Measurements from ENCODE around the gene PADI6. TPM values are rescaled to one million over a fixed set of nuclear protein-coding genes. Genes with fewer than 3 reads are reported as not detected.
"Not testable (repeated sequence)": the region's sequence is repeated elsewhere in the genome, so short reads cannot be mapped to it uniquely, and the experiment has no call there.

PADI6 gene
- polyA plus RNA-seq, 1 donor, result not detected

DNA sequence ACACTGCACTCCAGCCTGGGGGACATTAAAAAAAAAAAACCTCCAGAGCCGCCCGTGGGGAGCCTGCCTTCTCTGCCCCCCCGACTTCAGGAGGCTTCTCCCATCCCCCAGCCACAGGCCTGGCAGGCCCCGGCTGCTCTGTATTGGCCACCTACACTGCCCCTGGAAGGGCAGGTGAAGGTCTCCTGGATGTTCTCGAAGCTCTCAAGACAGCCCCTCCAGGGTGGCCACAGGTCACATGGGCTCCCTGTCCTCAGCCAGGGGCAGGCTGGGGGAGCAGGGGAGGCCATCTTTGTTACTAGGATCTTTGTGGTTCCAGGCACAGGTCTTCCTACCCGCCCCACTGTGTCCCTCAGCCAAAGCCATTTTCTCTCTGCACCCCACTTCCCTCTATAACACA lies 32.8 kb downstream of the PADI6 start:
- no peak for DNase-seq

DNA sequence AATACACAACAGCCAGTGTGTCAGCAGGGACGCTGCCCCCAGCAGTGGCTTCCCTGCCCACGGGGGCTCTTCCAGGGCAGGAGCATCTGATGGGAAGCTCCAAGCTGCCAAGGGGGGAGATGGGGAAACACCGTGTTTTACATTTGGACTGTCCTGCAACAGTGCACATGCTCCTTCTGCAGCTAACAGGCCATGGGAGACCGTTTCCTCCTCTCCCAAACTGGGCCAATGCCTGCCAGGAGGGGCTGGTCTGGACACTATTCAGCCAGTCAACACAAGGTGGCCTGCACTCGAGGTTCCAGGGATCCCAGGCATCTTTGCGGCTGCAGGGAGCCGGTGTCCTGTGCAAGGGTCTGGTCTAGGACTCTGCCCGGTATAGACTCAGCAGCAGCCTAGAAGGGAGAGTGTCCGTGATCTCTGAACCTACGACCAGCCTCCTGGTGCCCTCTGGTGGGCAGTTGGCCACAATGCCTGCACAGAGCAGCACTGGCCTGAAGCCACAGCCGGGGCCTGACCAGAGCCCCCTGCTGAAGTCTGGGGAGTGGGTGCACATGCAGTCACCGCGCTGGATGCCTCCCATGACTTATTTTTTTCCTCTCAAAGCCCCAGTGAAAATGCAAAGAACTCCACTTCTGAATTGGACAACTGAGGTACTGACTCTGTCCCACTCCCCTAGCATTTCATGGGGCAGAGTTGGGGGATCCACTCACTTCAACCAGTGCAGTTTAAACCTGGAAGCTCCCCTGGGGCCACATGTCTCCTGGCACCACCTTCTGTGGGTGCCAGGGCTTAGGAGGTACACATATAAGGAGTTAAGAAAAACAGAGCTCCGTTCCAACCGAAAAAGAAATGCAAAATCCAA lies 34.1 kb downstream of the PADI6 start:
- DNase-seq, result peak; percentile 57

DNA sequence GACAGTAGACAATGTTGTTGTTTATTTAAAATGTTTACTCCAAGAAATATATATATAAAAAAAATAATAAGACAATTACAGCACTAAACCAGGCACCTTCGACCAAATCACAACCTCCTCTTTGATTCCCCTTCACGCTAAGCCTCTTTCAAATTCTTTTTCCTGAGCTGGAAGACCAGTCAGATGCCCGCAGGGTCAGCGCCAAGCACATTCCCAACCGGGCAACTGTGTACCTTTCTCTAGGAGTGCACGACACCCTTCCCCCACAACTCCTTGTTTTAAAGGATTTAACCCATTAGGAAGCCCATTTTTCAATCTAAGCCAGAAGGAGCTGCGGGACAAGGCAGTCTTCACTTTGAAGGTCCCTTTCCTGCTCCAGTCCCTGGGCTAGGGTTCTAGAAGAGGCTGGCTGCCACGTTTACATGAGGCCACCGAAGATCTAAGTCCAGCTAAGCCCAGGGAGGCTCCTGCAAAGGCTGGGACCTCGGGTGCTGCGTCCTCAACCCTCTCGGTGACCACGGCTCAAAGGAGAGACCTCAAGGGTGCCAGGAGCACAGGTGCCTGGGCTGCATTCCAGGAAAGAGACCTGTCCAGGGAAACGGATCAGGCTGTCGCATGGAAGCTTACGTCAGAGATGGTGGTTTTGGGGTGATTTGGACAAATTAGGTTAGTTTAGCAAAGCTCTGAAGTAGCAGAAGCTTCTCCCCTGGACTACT lies 34.9 kb downstream of the PADI6 start:
- DNase-seq, result not testable (repeated sequence)

DNA sequence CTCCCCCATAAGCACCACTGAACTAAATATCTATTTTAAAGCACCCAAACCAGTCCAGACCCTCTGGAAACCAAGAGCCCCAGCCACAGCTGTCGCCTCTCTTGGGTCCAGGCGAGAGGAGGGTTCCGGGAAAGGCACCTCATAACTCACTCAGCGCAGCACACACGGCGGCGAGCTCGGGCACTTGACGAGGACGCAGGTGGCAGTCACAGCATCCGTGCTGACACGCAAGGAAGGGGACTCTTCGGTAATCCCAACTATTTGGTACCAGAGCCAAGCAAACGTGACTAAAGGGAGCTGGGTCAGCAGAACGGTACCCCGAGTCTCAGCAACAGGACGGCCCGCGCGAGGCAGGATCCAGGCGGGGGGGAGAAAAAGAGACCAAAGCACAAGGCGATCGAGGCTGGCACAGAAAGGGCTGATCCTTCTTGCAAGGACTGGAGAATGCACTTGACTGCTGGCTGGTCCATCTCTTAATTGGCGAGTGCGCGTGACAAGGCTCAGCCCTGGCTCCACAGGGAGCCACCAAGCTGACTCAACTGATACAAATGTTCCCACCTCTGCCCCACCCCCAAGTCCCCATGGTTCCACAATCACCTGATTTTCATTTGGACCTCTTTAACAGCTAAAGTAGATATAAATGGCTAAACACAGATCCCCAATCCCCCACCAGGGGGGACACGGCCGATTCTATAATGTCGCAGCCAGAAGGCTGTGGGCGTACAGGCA lies 36.0 kb downstream of the PADI6 start:
- DNase-seq, result not testable (repeated sequence)

DNA sequence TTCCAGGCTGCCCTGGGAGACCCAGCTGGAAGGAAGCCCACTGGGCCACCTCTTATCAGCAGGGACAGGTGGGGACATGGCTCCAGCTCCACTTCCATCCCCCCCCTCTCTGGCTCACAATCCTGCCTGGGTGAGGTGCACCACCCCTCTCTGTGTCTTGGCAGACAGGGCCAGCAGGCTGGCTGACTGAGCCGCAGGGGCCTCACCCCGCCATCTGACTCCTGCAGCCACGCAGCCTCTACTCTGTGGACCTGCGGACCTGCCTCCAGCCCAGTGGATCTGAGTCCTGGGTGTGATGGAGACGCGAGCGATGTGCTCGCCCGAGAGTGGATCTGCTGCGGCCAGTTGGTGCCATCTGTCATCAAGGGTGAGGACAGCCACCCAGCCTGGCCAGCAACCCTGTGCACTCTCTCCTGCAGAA lies 37.4 kb downstream of the PADI6 start:
- no peak for DNase-seq

DNA sequence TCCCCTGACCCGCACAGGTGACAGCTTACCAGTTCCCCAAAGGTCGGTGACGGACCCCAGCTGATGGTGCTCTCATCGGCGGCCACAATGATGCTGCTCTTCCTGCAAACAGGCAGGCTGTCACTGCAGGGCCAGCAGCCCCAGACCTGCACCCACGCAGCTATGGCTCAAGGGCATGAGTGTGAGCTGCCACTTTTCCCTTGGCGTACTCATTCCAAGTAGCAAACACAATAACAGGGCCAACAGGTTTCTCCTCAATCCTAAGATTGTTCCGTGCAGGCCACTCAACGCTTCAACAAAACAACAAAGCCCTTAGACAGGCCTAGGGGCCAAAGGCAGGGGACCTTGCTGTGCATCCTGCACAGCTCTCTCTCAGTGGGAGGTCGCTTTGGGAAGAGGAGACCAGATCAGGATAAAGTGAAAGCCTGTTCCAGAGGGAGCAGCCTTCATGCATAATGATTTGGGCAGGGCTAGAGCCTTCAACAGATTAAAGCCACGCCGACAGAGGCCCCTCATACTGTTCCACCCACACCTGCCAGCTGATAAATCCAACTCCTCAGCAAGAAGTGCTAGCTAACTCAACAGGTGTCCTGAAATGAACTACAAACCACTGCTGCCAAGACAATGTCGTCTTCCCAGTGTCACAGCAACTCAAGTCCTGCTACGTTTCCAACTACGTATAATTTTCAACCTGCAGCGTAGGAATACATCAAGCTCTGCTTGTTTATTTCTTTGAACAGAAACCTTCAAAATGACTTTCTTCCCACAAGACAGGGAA lies 40.3 kb downstream of the PADI6 start:
- no peak for DNase-seq

DNA sequence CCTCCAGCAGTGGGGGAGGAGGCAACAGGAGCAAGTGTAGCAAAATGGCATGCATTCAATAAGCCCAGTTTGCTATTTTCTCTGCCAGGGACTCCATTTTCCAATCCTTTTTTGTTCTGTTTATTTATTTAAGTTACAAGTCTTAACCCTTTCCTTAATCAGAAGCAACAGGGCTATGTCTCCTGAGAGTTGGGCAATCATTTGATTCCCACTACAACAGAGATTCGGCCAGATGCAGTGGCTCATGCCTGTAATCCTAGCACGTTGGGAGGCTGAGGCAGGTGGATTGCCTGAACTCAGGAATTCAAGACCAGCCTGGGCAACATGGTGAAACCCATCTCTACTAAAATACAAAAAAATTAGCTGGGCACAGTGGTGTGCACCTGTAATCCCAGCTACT lies 42.0 kb downstream of the PADI6 start:
- DNase-seq, result no peak

DNA sequence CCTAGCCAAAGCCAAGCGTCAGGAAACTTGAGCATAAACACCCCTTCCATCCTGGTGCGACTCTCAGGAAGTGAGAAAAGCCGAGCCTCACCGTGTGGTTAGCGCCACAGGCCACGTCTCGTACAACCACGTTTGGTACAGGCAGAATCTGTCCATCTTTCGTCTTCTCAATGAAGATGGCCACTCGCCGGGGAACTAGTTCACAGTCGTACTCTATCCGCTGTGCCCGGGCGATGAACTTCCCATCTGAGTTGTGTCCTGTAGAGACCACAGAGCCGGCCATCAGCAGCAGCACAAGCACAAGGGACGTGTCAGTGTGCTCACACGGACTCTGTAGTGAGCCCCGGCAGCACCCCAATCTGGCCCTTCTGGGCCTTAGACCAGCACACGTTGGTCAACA lies 44.4 kb downstream of the PADI6 start:
- DNase-seq, result no peak

DNA sequence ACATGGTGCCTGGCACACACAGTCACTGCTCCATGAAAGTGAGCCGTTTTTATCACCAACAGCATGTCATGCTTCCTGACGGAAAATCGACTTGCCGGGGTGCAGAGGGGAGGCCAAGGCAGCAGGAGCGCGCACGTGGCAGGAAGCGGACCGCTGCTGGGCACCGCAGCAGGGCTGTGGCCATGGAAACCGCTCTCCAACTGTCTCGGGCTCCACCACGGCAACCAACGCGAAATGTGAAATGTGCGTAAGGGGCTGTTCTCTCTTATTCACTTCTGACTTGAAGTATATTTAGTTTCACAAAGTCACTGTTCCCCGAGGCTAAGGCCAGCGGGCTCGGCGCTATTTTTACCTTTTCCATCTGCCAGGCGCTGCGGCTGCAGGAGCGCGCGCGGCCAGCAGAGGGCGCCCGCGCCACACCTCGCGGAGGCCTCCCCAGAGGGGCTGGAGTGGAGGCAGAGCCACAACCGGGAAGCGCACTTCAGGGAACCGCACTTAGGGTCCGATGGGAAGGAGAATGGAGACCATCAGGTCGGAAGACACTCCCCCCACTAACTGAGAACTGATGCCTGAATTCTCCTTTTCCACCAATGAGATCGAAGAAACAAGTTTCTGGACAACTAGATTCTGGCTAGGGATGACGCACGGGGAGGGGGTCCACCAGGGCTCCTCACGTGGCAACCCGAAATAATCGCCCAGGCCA lies 47.8 kb downstream of the PADI6 start:
- no peak for DNase-seq

DNA sequence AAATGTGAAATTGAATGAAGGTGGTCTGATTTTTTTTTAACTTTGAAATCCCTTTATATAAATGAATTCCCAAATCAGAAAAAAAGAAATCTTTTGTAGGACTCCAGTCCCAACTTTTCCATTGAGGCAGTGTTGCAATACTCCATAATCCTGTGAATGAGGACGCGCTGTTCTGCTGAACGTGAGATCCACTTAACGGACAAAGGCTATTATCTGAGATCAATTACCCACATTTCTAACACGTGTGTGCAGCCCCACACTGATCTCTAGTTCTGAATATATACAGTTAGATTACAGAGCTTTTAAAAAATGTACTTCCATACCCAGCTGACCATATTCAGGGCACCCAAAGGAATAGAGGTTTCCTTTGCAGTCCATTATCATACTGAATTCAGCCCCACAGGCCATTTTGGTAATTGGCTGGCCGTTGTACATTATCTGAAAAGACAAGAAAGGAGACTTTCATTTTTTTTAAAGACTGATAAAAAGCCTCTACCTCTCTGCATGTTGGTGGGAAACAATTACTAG lies 48.5 kb downstream of the PADI6 start:
- DNase-seq, result no peak

DNA sequence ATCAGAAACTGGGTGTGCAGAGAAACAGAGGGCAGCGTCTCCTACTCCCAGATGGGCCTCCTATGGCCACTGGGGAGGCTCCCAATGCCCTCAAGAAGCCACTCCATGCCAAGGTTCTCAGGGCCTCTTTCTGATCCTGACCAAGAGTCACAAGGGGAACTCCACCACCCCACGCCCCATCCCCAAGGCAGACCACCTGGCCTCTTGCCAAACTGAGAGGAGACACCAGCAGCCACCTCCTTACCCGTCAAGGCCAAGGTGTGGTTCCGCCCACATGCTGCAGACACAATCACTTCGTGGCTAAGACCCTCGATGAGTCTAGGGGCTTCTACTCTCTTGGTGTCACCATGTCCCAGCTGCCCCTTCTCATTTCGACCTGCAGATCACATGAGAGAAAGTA lies 50.5 kb downstream of the PADI6 start:
- no peak for DNase-seq

DNA sequence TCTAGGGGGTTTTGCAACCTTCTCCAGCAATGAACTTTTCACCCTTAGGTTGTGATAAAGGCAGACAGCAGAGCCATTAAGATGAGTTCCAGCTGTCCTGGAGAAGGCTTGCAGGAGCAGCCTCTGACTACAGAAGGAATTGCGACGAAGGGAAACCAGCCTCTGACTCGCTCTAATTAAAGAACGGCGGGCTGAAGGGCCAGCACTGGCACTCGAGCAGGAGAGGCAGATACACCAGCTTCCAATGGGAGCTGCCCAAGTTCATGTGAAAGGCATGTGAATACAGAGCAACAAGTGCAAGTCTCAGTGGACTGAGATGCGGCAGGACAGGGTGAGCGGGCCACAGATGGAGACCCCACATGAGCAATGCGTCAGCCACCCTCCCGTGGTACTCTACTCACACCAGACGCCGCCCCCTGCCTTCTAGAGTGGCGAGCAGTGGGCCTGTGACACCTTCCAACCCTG lies 51.8 kb downstream of the PADI6 start:
- no peak for DNase-seq

DNA sequence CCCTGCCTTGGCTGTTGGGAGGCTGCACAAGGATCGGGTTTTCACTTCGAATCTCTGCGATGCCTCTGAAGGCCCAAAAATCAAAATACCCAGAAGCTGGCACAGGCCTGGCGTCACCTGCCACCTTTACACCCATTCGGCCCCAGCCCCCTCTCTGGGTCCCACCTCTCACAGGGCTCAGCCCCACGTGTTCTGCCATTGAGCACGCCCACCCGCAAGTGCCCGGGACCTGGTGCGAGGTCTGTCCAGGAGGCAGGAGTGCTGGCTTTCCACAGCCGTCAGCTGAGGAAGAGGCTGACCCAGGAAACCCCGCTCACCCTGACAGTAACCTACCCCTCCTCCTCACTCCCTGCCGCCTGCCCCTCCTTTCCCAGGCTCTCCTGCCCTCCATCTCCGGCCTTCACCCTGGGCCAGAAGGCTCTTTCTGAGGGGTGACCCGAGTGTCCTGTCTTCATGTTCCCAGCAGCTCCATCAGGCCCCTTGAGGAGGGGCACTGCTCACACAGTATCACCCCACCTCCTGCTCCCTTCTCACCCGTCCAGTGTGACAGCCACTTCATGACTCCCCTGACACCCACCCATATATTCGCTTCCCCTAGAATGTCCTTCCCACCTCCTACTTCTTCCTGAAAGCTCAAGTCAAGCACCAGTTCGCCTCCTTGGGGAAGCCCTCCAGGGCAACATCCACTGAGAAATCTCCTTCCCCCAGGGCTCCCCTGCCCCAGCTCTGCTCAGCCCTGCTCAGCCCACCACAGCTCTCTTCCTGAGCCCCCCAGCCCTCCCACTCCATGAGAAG lies 54.0 kb downstream of the PADI6 start:
- no peak for DNase-seq

DNA sequence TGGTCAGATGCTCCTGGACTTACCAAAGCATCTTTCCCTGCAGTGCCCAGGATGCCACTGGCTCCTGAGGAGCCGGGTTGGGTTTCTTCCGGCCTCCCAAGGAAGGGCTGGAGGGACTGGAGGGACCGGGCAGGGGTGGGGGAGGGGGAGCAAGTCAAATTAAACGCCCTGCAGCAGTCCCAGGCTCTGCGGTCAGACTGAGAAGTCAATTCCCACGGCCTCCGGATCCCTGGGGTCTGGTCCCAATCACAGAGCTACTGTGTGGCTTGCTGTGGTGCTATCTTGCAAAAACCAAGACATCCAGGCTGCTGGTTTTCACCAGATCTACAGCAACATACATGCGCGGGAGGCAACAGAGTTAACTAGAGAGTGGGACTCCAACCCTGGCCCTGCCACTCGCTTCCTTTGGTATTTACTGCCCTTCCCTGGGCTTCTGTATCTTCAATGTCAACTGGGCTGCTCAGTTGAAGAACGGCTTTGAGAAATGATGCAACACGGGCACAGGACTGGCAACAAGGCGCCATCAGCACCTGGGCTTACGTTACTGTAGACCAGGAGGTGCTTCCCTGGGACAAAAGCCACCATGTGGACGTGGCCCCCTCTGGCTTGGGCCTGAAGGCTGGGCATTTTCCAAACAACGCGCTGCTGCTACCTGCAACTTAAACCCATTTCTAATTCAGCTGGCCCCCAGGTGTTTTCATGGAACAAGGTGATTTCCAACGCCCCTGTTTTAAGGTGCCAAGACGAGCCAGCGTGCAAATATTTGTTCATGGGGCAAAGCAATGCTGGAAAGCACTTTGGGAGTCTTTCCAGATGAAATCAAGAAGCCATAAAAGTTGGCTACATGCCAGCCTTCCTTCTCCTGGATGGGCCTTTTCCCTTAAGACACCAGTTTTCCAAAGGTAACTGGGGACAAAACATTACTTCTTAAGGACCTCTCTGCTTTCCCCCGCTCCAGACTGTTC lies 56.0 kb downstream of the PADI6 start:
- DNase-seq, result no peak

DNA sequence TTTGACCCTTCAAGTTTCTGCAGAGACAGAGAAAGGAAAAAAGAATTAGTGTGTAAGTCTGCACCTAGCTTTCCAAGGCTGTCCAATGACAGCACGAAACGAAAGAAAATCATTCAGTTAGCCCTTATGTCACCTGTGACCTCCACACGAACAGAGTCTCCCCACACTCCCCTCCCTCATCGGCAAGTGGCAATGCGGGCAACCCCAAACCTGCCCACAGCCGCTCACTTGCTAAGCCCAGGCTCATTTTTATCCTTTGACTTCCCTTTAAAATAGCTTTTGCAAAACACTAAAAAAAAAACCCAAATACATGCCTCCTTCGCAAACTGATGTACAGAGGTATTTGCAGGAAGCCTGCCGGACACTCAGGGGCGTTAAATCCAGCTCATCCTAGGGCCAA lies 57.2 kb downstream of the PADI6 start:
- DNase-seq, result no peak

DNA sequence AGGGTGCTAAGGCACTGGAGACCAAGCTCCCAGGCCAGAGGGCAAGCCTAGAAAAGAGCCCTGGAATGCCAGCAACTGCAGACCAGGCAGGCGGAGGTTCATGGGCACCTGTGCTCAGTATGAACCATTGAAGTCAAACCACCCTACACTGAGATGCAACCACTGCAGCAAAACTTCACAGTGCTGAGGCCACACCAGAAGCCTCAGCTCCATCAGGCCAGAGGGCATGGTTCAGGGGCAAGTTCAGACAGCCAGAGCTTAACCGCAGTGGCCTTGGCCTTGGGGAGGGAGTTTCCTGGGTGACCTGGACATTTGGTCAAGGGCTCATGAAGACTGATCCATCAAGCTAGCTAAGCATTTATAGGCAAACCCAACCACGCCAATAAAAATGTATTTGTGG lies 60.4 kb downstream of the PADI6 start:
- no peak for DNase-seq

DNA sequence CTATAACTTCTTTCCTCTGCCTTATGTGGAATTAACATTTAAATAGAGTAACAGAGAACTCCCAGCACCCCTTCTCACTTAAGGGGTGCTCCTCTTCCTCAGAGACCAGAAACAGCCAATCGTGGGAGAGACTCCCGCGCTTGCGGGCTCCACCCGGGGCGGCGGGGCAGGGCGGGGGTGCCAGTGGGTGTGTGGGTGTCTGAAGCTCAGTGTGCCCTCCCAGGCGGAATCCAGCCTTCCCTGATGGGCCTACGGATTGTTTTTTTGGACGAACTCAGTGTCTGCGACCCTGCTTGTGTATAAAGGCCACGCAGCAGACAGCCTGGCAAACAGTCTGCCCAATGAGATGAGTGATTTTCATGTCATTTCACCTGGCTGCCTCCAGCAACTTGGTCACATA lies 61.3 kb downstream of the PADI6 start:
- no peak for DNase-seq

DNA sequence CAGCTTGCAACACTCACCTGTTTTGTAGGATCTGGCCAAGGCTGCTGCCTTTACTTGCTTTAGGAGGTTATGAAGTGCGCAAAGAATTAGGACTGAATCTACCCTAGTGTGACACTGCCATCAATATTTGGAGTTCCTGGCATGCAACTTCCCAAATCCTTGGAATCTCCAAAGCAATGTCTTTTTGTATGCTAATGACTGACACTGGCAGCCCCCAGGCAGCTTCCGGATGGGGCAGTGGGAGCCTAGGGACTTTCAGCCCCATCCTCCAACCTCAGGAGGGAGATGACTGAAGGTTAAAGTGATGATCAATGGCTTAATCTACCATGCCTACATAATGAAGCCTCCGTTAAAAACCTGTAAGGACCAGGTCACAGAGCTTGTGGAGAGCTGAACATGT lies 62.0 kb downstream of the PADI6 start:
- DNase-seq, result no peak

DNA sequence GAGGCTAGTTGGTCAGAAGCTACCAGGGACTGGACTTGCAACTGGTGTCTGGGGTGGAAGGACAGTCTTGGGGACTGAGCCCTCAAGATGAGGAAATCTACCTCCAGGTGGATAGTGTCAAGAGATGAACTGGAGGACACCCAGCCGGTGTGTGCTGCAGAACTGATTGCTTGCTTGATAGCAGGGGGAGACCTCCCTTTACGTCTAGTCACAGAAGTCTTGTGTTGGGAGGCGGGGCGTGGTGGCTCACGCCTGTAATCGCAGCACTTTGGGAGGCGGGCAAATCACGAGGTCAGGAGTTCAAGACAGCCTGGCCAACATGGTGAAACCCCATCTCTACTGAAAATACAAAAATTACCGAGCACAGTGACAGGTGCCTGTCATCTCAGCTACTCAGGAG lies 62.6 kb downstream of the PADI6 start:
- DNase-seq, result no peak

Measured in left kidney (tissue), 2 donors.